GM11168 (cell line): Measurements from ENCODE around the gene CCNI.

Experiments
- in situ Hi-C: fragments of 300-500 bp; cut with MboI; formaldehyde crosslinking; loops from one replicate; pipeline ENCODE4 v1.12.0; 2022; ENCODE audit warnings: low sequenced_read_pairs; ENCODE audit not compliant: unreplicated experiment

Gene CCNI

GRCh38 chr4:77009511-77010115 is 66.2 kb downstream of the CCNI start:
- in situ Hi-C loops = no loop called here

DNA sequence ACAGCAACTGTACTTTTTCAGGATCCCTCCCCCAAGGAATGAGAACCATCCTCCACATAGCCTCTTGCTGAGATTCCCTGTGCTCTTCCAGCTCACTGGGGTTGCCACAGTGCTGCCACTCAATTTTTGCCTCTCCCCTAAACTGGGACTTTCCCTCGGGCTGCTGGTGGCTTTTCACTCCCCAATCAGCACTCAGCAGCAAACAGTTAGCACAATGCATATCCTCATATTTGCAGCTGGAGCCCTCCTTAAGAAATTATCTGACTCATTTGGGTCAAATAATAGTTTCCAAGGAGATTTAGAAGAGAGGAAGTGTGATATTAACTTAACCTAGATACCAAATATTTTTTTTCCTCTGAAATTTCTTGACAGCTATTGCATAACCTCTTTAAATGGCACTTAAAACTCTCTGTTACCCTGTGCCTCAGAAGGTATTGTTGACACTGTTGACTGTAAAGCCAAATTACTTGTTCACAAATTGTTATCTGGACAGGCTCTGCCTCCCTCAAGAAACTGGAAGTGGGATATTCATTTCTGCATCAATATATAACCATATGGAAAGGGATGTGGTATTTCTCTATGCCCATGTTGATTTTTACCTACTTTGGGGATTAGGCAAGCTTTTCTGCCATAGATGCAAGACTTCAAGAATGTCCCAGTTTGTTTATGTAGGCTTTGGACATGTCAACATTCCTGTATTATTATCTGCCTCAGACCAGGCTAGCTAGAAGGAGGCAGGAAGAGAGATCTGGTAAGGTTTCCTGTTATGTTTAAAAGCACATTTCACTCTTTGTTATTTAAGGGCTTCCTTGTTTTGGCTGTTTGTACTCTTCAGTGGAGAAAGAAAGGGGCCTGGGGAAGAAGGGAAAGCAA is 68.2 kb downstream of the CCNI start:
- in situ Hi-C loops = no loop called here

DNA sequence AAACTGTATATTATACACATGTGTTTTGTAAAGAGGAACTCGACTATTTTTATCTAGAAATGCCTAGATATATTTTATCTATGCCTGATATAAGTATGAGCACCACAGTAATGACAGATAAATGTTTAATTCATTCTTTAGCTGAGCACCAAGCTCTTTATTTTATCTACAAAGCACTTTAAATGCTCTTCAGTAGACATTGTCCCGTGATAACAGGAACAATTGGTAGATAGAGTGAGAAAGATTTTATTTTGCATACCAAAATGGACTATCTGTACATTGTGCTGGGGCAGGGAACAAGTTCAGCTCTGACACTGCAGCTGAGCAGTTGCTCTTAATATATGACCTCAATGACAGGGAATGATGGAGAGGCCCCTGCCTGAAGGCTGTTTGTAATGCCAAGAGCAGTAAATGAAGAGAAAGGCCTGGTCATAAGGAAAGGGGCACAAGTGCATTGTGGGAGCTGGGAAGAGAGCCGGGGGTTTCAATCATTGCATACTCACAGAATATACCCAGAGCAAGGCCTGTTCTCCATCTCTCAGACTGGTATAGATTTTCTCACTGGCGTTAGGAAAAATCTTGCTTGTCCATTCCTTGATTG is 68.9 kb downstream of the CCNI start:
- in situ Hi-C loops = no loop called here

DNA sequence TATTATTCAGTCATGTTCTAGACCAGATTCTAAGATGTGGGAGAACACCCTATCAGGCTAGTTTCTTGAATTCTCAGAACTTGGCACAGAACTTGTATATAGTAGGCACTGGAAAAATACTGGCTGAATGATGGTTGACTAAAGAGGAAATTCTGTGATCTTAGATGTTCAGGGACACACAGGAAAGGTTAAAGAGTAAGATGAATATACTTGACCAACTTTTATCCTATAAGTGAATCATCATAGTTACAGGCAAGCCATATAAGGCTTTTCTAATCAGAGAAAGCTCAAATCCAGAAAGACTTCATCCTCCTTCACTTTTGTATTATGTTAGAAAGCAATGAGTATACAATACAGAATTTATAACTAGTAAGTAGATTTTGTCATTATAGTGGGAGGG is 72.4 kb downstream of the CCNI start:
- in situ Hi-C loops = no loop called here

DNA sequence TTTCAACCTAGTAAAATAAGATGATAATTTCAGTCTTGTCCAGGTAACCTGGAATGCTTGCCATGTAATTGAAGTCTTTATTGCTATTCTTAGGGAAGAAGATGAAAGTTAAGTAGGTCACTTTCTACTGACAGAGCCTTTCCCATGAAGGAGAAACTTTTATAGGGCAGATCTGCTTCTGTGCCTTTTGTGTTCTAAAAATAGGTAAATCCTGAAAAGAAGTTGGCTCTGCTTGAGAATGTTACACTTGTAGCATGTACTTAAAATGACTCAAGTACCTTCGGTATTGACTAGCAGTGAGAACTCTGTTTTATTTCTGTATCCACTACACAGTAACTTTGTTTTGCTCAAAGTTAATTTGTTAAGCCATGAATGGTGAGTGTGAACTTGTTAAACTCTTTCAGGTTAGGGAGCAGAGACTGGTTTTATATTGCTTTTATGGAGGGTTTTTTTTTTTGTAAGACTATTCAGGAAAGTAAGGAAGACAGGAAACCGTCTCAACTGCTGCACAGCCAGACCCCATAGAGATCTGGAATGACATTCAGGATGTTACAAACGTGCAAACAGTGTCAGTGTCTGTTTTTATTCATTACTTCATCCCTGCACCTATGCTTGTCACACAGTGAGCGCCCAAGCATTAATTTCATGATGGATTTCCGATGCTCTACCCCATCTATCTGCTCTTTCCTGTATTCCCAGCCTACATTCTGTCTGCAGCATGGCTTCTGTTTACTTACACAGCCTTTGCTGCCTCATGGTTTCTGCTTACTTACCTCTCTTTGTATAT is 73.3 kb downstream of the CCNI start:
- in situ Hi-C loops = no loop called here

- in situ Hi-C loops = no loop called here
Measured at GRCh38 chr4:77001907-77002306, 73.9 kb downstream of the CCNI start.

GRCh38 chr4:76998251-76998901 is 77.4 kb downstream of the CCNI start:
- in situ Hi-C loops = no loop called here

DNA sequence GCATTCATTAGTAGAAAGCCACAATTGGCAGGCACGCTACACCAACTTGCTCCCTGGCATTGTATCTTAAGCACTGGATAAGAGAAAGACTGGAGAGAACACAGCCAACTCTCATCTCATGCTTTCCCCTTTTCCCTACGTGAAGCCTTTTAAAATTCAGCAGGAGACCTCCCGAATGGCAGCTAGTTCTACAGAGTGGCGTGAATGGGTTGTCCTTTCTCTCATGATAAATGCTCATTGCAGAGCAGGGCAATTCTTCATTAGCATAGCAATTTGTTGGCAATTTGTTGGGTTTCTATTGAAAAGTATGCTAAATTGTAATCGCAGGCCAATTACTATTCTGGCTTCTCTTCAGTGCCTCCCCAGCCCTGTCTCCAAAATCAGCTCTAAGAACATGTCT is 78.3 kb downstream of the CCNI start:
- in situ Hi-C loops = no loop called here
